ENCODE data around the gene GBP5.
"Not testable (repeated sequence)": the region's sequence is repeated elsewhere in the genome, so short reads cannot be mapped to it uniquely, and the experiment has no call there.

The GBP5 gene

GRCh38 chr1:89259283-89259971 is 13.2 kb downstream of the GBP5 start:
- Histone ChIP-seq H3K9ac (ENCODE audit: low read length) (no peak overlapping the region), H3K4me3 (ENCODE audit: low read depth in 1 of 2, low read length in 2 of 2) (no peak overlapping the region), H3K9me3 (ENCODE audit: low read length) (no peaks in the 10 kb centered on the region), H3K4me1 (ENCODE audit: insufficient read depth, low read length) (peaks cover 37% of the 10 kb centered on the region), H3K27ac (ENCODE audit: low read depth, low read length) (no peak overlapping the region), H3K27me3 (ENCODE audit: control insufficient read depth in 1 of 2, insufficient read depth in 2 of 2, low read length in 2 of 2) (no peaks in the 10 kb centered on the region), H3K36me3 (ENCODE audit: insufficient read depth, low read length) (no peaks in the 10 kb centered on the region)

- Histone ChIP-seq H3K36me3 (ENCODE audit: insufficient read depth, low read length) (no peaks in the 10 kb centered on the region), H3K27ac (ENCODE audit: low read depth, low read length) (no peak overlapping the region), H3K9me3 (ENCODE audit: low read length) (no peaks in the 10 kb centered on the region), H3K27me3 (ENCODE audit: control insufficient read depth in 1 of 2, insufficient read depth in 2 of 2, low read length in 2 of 2) (no peaks in the 10 kb centered on the region), H3K4me1 (ENCODE audit: insufficient read depth, low read length) (peaks cover 26% of the 10 kb centered on the region), H3K4me3 (ENCODE audit: low read depth in 1 of 2, low read length in 2 of 2) (no peak overlapping the region), H3K9ac (ENCODE audit: low read length) (no peak overlapping the region)
These were observed 15.6 kb downstream of the GBP5 start for GRCh38 chr1:89257041-89257440.

GRCh38 chr1:89255581-89255980 is 17.1 kb downstream of the GBP5 start:
- H3K27ac ChIP-seq (ENCODE audit: low read depth, low read length); H3K9ac ChIP-seq (ENCODE audit: low read length); H3K36me3 ChIP-seq (ENCODE audit: insufficient read depth, low read length); H3K27me3 ChIP-seq (ENCODE audit: control insufficient read depth in 1 of 2, insufficient read depth in 2 of 2, low read length in 2 of 2); H3K4me3 ChIP-seq (ENCODE audit: low read depth in 1 of 2, low read length in 2 of 2); H3K9me3 ChIP-seq (ENCODE audit: low read length): not testable (repeated sequence)
- H3K4me1 ChIP-seq (ENCODE audit: insufficient read depth, low read length) = peaks cover 12% of the 10 kb centered on the region

GRCh38 chr1:89254658-89255287 is 17.9 kb downstream of the GBP5 start:
- no peaks in the 10 kb centered on the region for H3K27me3 ChIP-seq (ENCODE audit: control insufficient read depth in 1 of 2, insufficient read depth in 2 of 2, low read length in 2 of 2)
- H3K4me1 ChIP-seq (ENCODE audit: insufficient read depth, low read length) = peaks cover 6% of the 10 kb centered on the region
- H3K9me3 ChIP-seq (ENCODE audit: low read length) = no peaks in the 10 kb centered on the region
- H3K9ac ChIP-seq (ENCODE audit: low read length) = no peak overlapping the region
- no peak overlapping the region for H3K27ac ChIP-seq (ENCODE audit: low read depth, low read length)
- no peaks in the 10 kb centered on the region for H3K36me3 ChIP-seq (ENCODE audit: insufficient read depth, low read length)
- H3K4me3 ChIP-seq (ENCODE audit: low read depth in 1 of 2, low read length in 2 of 2) = no peak overlapping the region

GRCh38 chr1:89243046-89243445 is 29.6 kb downstream of the GBP5 start:
- Histone ChIP-seq H3K27me3 (ENCODE audit: control insufficient read depth in 1 of 2, insufficient read depth in 2 of 2, low read length in 2 of 2) (no peaks in the 10 kb centered on the region), H3K9ac (ENCODE audit: low read length) (no peak overlapping the region), H3K9me3 (ENCODE audit: low read length) (no peaks in the 10 kb centered on the region), H3K4me3 (ENCODE audit: low read depth in 1 of 2, low read length in 2 of 2) (no peak overlapping the region), H3K27ac (ENCODE audit: low read depth, low read length) (no peak overlapping the region), H3K36me3 (ENCODE audit: insufficient read depth, low read length) (no peaks in the 10 kb centered on the region), H3K4me1 (ENCODE audit: insufficient read depth, low read length) (no peaks in the 10 kb centered on the region)
